HG03108 (cell line): ENCODE data around the gene VPS26C.
A peak's percentile ranks its signal among the peaks of the same experiment; 100 is the strongest.
"Not testable (repeated sequence)": the region's sequence is repeated elsewhere in the genome, so short reads cannot be mapped to it uniquely, and the experiment has no call there.

ENCODE experiments used
- ATAC-seq: cut with Tn5 transposase; IDR thresholded peaks from one replicate; pipeline ENCODE4 v1.9.1; 2021; ENCODE audit warnings: moderate library complexity; ENCODE audit not compliant: unreplicated experiment

Gene VPS26C

GRCh38 chr21:37231671-37232070, 35.5 kb downstream of the VPS26C start:
- no peak for ATAC-seq

DNA sequence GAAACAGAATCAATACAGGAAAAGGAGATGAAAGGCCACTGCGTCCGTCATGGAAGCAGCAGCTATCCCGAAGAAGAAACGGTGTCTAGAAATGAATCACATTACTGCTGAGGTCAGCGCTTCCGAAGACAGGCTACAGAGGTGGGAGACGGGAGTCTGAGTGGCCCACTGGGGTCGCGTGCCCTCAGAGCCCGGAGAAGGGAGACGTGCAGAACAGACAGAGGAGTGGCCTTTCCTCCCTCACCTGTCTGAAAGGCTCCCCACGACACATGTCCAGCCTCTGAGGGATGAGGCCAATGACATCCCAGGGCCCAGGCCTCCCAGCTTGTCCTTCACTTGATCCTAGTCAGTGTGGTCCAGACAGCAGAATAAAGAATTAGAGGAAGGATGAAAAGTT, 35.9 kb downstream of the VPS26C start:
- no peak for ATAC-seq

DNA sequence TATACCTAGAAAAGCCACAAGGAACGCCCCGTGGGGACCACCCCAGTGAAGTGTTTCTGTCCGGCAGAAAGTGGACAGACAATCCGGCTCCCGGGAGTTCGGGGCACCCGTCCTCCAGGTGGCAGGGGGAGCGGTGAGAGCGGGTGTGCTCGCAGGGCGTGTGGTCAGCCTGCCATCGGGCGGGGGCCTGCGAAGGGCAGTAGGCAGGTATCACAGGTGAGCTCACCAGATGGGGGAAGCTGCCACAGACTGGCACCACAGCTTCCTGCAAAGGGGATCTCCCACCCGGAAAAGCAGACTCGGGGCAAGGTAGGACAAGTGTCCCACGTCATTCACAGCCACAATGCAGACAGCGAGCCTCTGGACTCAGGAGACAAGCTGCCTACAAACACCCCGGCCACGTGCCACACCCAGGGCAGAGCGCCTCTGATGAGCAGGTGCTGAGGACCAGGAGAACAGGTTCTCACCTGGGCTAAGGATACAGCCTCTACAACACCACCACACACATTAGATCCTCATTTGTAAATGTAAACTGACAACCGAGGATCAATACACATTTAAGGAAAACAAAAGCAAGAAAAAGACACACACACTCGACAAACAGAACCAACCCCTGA, 36.4 kb downstream of the VPS26C start:
- ATAC-seq: no peak

DNA sequence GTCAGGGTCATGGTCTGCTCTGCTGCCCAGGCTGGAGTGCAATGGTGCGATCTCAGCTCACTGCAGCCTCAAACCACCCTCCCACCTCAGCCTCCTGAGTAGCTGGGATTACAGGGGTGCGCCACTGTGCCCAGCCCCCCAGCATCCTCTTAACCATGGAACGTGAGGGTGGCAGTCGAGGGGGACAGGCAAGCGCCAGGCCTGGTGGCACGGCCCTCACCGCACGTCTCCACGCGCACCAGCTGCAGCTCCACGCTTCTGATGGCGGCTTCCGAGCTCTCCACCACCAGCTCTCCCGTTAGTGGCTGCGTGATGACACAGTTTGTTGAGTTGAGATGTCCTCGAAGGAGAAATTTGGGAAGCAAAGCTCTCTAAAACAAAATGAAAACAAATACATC, 39.1 kb downstream of the VPS26C start:
- ATAC-seq: no peak

DNA sequence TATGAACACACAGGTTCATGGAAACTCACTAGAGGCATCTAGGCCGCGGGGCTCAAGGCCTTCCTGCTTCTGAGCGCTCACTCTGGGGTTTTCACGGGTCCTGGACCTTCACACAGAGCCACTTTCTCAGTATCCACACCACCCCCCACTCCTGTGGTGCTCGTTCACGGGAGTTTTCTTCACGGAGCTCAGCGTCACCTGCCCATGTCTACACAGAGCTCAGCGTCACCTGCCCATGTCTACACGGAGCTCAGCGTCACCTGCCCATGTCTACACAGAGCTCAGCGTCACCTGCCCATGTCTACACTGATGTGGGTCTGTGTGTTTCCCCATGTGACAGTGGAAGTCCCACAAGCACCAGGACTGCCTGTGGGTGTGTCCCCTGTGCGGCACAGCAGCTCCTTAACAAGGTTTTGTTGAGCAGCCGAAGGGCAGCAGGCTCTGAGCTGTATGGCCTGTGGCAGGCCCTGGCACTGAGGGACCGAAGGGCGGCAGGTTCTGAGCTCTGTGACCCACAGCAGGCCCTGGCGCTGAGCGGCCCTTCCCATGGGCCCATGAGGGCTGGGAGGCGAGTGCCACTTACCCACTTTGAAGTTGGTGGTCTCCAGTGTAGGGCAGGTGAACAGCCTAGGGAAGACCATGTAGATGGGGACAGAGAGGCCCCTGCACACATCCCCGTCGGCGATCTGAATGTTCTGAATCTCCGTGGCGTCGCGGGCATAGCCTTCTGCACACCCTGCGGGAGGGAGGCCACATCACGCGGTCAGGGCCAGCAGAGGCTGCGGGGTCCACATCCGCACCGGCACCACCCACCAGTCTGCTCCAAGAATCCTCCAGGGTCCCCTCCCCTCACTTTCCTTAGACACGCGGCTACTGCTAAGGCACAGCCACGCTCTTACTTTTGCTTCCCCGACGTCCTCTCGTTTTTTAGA, 39.8 kb downstream of the VPS26C start:
- no peak for ATAC-seq

- ATAC-seq: no peak
Measured at GRCh38 chr21:37226041-37226920, 40.9 kb downstream of the VPS26C start.

GRCh38 chr21:37224861-37225839, 42.0 kb downstream of the VPS26C start:
- no peak for ATAC-seq

DNA sequence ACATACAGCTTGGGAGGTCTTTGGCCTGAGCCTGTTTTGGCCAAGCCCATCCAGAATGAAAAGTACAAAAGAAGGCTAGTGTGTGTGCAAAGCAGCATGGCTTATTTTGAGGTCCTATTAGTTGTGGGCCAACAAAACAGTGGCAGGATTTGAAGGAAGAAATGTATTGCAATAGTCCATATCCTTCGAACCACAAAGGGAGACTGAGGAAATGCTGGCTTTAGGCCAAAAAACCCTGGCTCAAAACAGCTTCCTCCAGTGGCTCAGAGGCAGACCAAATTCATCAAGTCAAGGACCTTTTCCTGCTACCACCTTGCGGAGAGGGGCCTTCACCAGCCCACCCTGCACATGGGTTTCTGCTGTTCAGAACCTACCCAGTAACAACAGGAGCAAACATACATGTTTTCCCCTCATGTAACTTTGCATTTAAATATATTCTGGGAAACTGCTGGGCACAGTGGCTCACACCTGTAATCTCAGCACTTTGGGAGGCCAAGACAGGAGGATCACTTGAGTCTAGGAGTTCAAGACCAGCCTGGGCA, 43.3 kb downstream of the VPS26C start:
- no peak for ATAC-seq

- not testable (repeated sequence) for ATAC-seq
Measured at GRCh38 chr21:37222248-37222647, 44.9 kb downstream of the VPS26C start.

DNA sequence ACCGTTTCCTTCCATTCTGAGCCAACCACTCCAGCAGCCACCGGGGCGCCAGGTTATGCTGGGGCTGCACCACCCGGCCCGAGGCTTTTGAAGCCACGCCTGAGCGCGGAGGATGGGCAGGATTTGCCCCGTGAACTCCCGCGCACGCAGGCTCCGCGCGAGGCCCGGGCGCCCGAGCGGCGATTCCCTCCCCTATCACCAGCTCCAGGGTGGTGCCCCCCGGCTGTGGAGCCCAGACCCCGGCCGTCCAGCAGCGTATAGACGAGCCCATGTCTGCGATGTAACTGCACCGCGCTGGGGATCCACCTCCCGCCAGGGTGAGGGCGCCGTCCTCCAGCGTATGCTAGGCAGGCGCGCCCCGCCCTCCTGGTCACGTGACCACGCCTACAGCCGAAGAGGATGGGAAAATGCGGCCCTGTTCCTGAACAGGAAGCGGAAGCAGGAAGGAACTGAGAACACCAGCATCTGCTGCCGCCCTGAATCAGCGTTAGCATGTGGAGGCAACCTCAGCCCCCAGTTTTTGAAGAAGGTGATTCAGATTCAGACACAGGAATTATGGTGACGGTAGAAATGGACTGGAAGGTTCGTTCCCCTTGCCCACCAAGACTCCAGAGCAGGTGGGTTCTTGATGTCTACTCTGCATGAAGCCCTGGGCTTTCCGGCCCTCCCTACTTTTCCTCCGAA, 46.0 kb downstream of the VPS26C start:
- peak; percentile 78 for ATAC-seq

GRCh38 chr21:37220433-37220980, 46.6 kb downstream of the VPS26C start:
- ATAC-seq: peak; percentile 41

GRCh38 chr21:37219761-37220432, 47.2 kb downstream of the VPS26C start:
- ATAC-seq: no peak

GRCh38 chr21:37214952-37215351, 52.2 kb downstream of the VPS26C start:
- ATAC-seq: no peak

DNA sequence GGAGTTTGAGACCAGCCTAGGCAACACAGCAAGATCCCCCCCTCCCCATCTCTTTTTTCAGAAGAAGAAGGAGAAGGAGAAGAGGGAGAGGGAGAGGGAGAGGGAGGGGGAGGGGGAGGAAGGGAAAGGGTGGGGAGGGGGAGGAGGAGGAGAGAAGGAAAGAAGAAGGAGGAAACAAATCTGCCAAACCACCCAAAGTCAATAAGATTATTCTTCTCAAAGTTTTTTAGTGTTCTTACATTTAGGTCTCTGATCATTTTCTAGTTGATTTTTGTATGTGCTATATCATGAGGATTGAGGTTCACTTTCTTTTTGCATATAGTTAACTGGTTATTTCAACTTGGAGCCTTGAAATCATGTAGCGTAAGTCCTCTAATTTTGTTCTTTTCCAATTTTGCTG, 56.3 kb downstream of the VPS26C start:
- ATAC-seq: no peak

DNA sequence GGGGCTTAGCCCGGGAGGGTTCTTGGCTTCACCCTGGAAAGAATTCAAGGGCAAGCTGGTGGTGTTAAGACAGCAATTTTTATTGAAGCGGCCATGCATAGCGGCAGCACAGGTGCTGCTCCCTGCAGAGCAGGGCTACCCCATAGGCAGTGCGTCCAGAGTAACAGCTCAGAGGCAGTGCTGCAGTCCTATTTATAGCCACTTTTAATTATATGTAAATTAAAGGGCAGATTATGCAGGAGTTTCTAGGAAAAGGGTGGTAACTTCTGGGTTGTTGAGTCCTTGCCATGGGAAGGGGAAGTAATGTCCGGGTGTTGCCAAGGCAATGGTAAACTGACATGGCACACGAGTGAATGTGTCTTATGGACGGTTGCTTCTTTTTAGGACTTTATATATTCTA, 57.0 kb downstream of the VPS26C start:
- no peak for ATAC-seq

DNA sequence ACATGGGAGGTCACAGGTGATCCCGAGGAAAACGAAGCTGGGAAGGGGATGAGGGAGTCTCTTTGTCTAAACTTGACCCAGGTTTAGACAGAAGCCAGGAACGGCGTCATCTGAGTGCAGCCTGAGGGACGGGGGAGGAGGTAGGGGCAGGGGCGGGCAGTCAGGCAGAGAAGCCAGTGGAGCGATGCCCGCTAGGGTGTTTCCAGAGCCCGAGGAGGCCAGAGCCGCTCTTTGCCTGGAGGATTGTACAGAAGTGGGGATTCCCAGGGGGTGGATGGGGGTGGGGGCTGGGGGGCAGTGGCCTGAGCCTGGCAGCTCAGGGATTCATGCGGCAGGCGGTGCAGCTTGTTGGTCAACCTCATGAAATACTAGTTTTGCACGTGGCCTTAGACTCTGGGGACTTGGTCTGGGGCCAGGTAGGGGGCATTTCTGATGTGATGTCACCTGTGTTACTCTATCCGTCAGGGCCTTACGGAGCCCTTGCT, 58.4 kb downstream of the VPS26C start:
- peak; percentile 29 for ATAC-seq

DNA sequence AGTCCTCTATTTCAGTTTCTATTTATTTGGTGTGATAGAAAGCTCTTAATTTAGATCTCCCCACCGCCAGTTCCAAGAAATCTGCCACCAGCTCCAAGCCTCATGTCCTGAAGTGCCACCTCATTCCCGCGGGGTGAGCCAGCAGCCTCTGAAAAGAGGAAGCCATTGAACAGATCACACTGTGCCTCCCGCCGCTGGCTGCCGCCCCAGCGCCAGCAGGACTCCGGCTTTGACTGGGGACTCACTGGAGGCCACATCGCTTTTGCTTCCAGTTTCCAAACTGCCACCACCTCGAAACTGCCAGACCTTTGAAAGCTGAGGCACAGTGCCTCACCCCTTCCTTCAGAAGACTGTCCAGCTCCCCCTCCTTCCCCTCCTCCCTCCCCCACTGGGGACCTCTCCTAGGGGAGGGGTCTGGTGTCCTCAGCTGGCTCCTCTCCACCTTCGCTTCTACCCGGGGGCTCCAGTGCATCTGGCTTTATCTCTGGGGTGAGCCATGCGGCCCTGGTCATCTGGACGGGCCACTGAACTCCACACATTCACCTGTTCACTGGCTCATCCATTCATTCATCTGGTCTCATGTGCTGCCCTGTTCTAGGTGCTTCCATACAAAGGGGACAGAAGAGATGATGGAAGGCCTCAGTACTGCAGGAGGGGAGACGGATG, 58.9 kb downstream of the VPS26C start:
- ATAC-seq: peak; percentile 37
